HCT116 (cell line): ENCODE results near the gene MGST3. TPM values are rescaled to one million over a fixed set of nuclear protein-coding genes. Genes with fewer than 3 reads are reported as not detected.

Experiments used
- ATAC-seq: fragments of 200-7000 bp; cut with Tn5 transposase; 2 replicates; pipeline ENCODE4 v1.9.1; 2020; ENCODE audit warnings: mild to moderate bottlenecking, moderate library complexity
- BruUV-seq: library from RNA; stranded (reverse); fragments of 400-500 nt; replicated peaks from 2 replicates; lab custom pipeline; 2021; lab: Mats Ljungman, UMichigan
- CTCF ChIA-PET: fragments of 300-600 bp; sonication (Branson Sonifier 250); formaldehyde crosslinking; loops from one replicate; lab custom pipeline; 2021; ENCODE audit warnings: antibody characterized with exemption; lab: Charles Lee
- POLR2A ChIA-PET: fragments of 300-600, 350-600 bp; sonication (Branson Sonifier 250); formaldehyde crosslinking; loops from one replicate; lab custom pipeline; 2021; ENCODE audit warnings: antibody characterized with exemption; lab: Charles Lee
- RAD21 ChIA-PET, 2 experiments: fragments of 300-600 bp; sonication (Branson Sonifier 250); formaldehyde crosslinking; loops; one replicate each; lab custom pipeline; 2023; ENCODE audit warnings: low total read pairs in 2 of 2; ENCODE audit not compliant: uncharacterized antibody in 2 of 2, unreplicated experiment in 2 of 2, low non-redundant PET in 1 of 2; lab: Charles Lee
- DNase-seq: peaks from one replicate; pipeline ENCODE4 v3.0.0-alpha.2; 2010; ENCODE audit warnings: low read depth, low spot score
- H2AFZ ChIP-seq: fragments of 200-600 bp; shearing (Covaris generic), sonication (generic); 2 replicates; pipeline ENCODE4 v1.6.1; 2017; ENCODE audit warnings: low read depth, mixed run types, mixed read lengths, antibody characterized with exemption, low read length; ENCODE audit not compliant: poor library complexity, severe bottlenecking
- H3K27ac ChIP-seq: 2 replicates; pipeline ENCODE4 v1.5.1; 2012; ENCODE audit warnings: low read depth, low read length
- H3K27me3 ChIP-seq: fragments of 200-600 bp; sonication (generic); 2 replicates; pipeline ENCODE4 v1.6.1; 2016; ENCODE audit warnings: mixed run types, low read length, mixed read lengths; ENCODE audit not compliant: insufficient read depth
- H3K36me3 ChIP-seq, 2 experiments: fragments of 200-500 bp in 1 of 2; fragments of 200-600 bp in 1 of 2; sonication (Bioruptor generic) in 1 of 2; sonication (generic) in 1 of 2; 2 replicates each; pipeline versions ENCODE4 v1.5.1 to v1.6.1; 2014 to 2016; ENCODE audit warnings: low read length in 2 of 2, inconsistent platforms in 1 of 2, mixed read lengths in 1 of 2, mixed run types in 1 of 2; ENCODE audit not compliant: insufficient read depth in 2 of 2, control insufficient read depth in 1 of 2
- H3K4me1 ChIP-seq, 2 experiments: fragments of 200-600 bp in 1 of 2; sonication (generic) in 1 of 2; 2 replicates each; pipeline versions ENCODE4 v1.5.1 to v1.6.1; 2012 to 2017; ENCODE audit warnings: low read length in 2 of 2, inconsistent platforms in 1 of 2, mild to moderate bottlenecking in 1 of 2, mixed read lengths in 1 of 2, mixed run types in 1 of 2, moderate library complexity in 1 of 2; ENCODE audit not compliant: insufficient read depth in 2 of 2, control insufficient read depth in 1 of 2
- H3K4me2 ChIP-seq: fragments of 200-600 bp; sonication (generic); 2 replicates; pipeline ENCODE4 v1.6.1; 2017; ENCODE audit warnings: mixed run types, low read length, mixed read lengths
- H3K4me3 ChIP-seq, 2 experiments: fragments of 200-600 bp in 1 of 2; sonication (generic) in 1 of 2; replicated peaks in 1 of 2; 2 replicates each; pipeline ENCODE4 v1.5.1; 2011 to 2016; ENCODE audit warnings: low read length in 2 of 2, control low read depth in 1 of 2, low read depth in 1 of 2, mild to moderate bottlenecking in 1 of 2, mixed read lengths in 1 of 2, mixed run types in 1 of 2
- H3K79me2 ChIP-seq: fragments of 200-600 bp; sonication (generic); 2 replicates; pipeline ENCODE4 v1.6.1; 2017; ENCODE audit warnings: mild to moderate bottlenecking, mixed run types, low read length, moderate library complexity, mixed read lengths; ENCODE audit not compliant: insufficient read depth
- H3K9ac ChIP-seq: fragments of 200-600 bp; sonication (generic); 2 replicates; pipeline ENCODE4 v1.6.1; 2016; ENCODE audit warnings: low read length, mixed read lengths
- H3K9me2 ChIP-seq: fragments of 200-600 bp; sonication (generic), shearing (Covaris generic); 2 replicates; pipeline ENCODE4 v1.6.1; 2017; ENCODE audit warnings: mixed run types, mild to moderate bottlenecking, moderate library complexity; ENCODE audit not compliant: insufficient read depth
- H3K9me3 ChIP-seq, 2 experiments: fragments of 200-500 bp in 1 of 2; fragments of 200-600 bp in 1 of 2; sonication (Bioruptor generic) in 1 of 2; sonication (generic) in 1 of 2; 2 replicates each; pipeline ENCODE4 v1.6.1; 2014 to 2017; ENCODE audit warnings: low read length in 2 of 2, mixed read lengths in 2 of 2, inconsistent platforms in 1 of 2, low read depth in 1 of 2, mild to moderate bottlenecking in 1 of 2, mixed run types in 1 of 2, moderate library complexity in 1 of 2; ENCODE audit not compliant: control insufficient read depth in 1 of 2, insufficient read depth in 1 of 2
- H4K20me1 ChIP-seq: fragments of 200-600 bp; sonication (generic), shearing (Covaris generic); 2 replicates; pipeline ENCODE4 v1.6.1; 2017; ENCODE audit warnings: mixed run types, mild to moderate bottlenecking, moderate library complexity; ENCODE audit not compliant: insufficient read depth
- ATF3 ChIP-seq: IDR thresholded peaks from 2 replicates; pipeline ENCODE4 v1.6.1; 2012
- CBX3 ChIP-seq: IDR thresholded peaks from 2 replicates; pipeline ENCODE4 v1.6.1; 2012; ENCODE audit warnings: low read depth
- CEBPB ChIP-seq: IDR thresholded peaks from 2 replicates; pipeline ENCODE4 v1.6.1; 2012; ENCODE audit warnings: low read depth
- CTCF ChIP-seq, 3 experiments: fragments of 200-600 bp in 1 of 3; sonication (generic) in 1 of 3; IDR thresholded peaks in 2 of 3; conservative IDR thresholded peaks in 1 of 3; 2 replicates each; pipeline ENCODE4 v1.5.1; 2012 to 2017; ENCODE audit warnings: low read depth in 2 of 3, low read length in 2 of 3, antibody characterized with exemption in 1 of 3, borderline replicate concordance in 1 of 3, control low read depth in 1 of 3, mild to moderate bottlenecking in 1 of 3, mixed read lengths in 1 of 3, mixed run types in 1 of 3, moderate library complexity in 1 of 3; ENCODE audit not compliant: insufficient read depth in 1 of 3
- ELF1 ChIP-seq: IDR thresholded peaks from 2 replicates; pipeline ENCODE4 v1.6.1; 2012; ENCODE audit warnings: low read depth, borderline replicate concordance
- EZH2 ChIP-seq: fragments of 200-600 bp; sonication (generic); IDR thresholded peaks from 2 replicates; pipeline ENCODE4 v1.6.1; 2017; ENCODE audit warnings: antibody characterized with exemption, mixed run types
- EZH2phosphoT487 ChIP-seq: fragments of 200-600 bp; IDR thresholded peaks from 2 replicates; pipeline ENCODE4 v1.6.1; 2018; ENCODE audit warnings: antibody characterized with exemption, borderline replicate concordance
- FOSL1 ChIP-seq: IDR thresholded peaks from 2 replicates; pipeline ENCODE4 v1.6.1; 2012; ENCODE audit warnings: low read depth
- JUND ChIP-seq: IDR thresholded peaks from 2 replicates; pipeline ENCODE4 v1.6.1; 2012
- POLR2A ChIP-seq: IDR thresholded peaks from 2 replicates; pipeline ENCODE4 v1.7.0; 2011; ENCODE audit warnings: borderline replicate concordance; ENCODE audit not compliant: insufficient read depth, insufficient read length; ENCODE audit errors: extremely low read depth
- REST ChIP-seq: IDR thresholded peaks from 2 replicates; pipeline ENCODE4 v1.6.1; 2012; ENCODE audit warnings: low read depth
- SIN3A ChIP-seq: IDR thresholded peaks from 2 replicates; pipeline ENCODE4 v1.6.1; 2012; ENCODE audit warnings: low read depth
- SRF ChIP-seq: IDR thresholded peaks from 2 replicates; pipeline ENCODE4 v1.6.1; 2012; ENCODE audit warnings: low read depth
- YY1 ChIP-seq: IDR thresholded peaks from 2 replicates; pipeline ENCODE4 v1.6.1; 2011; ENCODE audit warnings: low read length, low read depth, moderate library complexity, mild to moderate bottlenecking; ENCODE audit not compliant: insufficient replicate concordance; ENCODE audit errors: extremely low read depth
- ZBTB33 ChIP-seq: IDR thresholded peaks from 2 replicates; pipeline ENCODE4 v1.6.1; 2011; ENCODE audit warnings: mild to moderate bottlenecking, low read length, moderate library complexity; ENCODE audit not compliant: insufficient replicate concordance; ENCODE audit errors: extremely low read depth
- ZFX ChIP-seq: fragments of 450-650 bp; IDR thresholded peaks from 2 replicates; pipeline ENCODE4 v1.6.1; 2017
- intact Hi-C: fragments of 100-400 bp; cut with micrococcal nuclease; formaldehyde crosslinking; loops from 2 replicates; pipeline ENCODE4 v1.10.0; 2022
- total RNA-seq: library from RNA; stranded (reverse); gene quantifications from one replicate; pipeline ENCODE4 v1.2.1, GENCODE V29; 2021; ENCODE audit not compliant: unreplicated experiment

Gene MGST3
- total RNA-seq, 1 experiment from 2014 or later: 93.7 TPM

GRCh38 chr1:165635823-165636222 is 4.8 kb downstream of the MGST3 start:
- TF ChIP-seq ATF3 (no peak), EZH2phosphoT487 (no peak), EZH2 (no peak), ZFX (no peak), CBX3 (no peak), ELF1 (no peak), CTCF (IDR thresholded peaks at IDR 0.05 in 2 of 3, conservative IDR thresholded peaks at IDR 0.05 in 1 of 3; ENCODE audit: borderline replicate concordance in 1 of 3, insufficient read depth in 1 of 3, low read depth in 2 of 3, low read length in 2 of 3) (no peak), POLR2A (no peak), REST (no peak), FOSL1 (no peak), JUND (no peak), SRF (no peak), CEBPB (no peak), YY1 (no peak), ZBTB33 (no peak), SIN3A (no peak)
- no peaks in the 10 kb centered on the region for H4K20me1 ChIP-seq
- no peak for DNase-seq
- ChIA-PET POLR2A (no interaction called here), CTCF (no interaction called here), RAD21 (no interaction called here)
- peaks cover 4 to 21% of the 10 kb centered on the region in 2 experiments; a peak in 3 of 4 replicates for H3K4me1 ChIP-seq
- H3K9me2 ChIP-seq: no peaks in the 10 kb centered on the region
- H2AFZ ChIP-seq: no peak overlapping the region
- ATAC-seq: no peak
- H3K27ac ChIP-seq: no peak overlapping the region
- peaks cover 28% of the 10 kb centered on the region for H3K79me2 ChIP-seq
- BruUV-seq: no TSS peak
- H3K9ac ChIP-seq: no peak overlapping the region
- H3K4me2 ChIP-seq: no peak overlapping the region
- intact Hi-C loops: no loop called here
- H3K4me3 ChIP-seq: no peak overlapping the region
- H3K36me3 ChIP-seq: no peaks in the 10 kb centered on the region
- H3K9me3 ChIP-seq: no peaks in the 10 kb centered on the region
- no peaks in the 10 kb centered on the region for H3K27me3 ChIP-seq
